GM21619 (cell line): ENCODE measurements around the gene HTR4.

Experiments used
- ATAC-seq: cut with Tn5 transposase; IDR thresholded peaks from one replicate; pipeline ENCODE4 v1.9.1; 2021; ENCODE audit not compliant: unreplicated experiment

The HTR4 gene

DNA sequence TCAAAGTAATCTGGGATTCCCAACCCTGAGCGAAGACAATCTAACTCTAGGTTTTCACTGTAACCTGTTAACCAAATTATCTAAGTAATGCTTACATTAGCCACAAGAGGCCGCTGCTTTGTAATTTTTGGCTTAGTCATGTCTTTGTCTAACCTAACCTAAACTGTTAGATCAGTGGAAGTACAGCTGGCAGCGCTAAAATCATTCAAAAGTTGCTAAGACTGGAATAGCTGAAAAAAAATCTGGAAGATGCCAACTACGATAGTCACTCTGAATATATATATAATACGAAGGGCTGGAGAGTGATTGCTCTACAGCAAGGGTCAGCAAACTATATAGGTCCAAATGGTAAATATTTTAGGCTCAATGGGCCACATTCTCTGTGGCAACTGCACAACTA is 210.3 kb downstream of the HTR4 start:
- ATAC-seq: peak; percentile 94

DNA sequence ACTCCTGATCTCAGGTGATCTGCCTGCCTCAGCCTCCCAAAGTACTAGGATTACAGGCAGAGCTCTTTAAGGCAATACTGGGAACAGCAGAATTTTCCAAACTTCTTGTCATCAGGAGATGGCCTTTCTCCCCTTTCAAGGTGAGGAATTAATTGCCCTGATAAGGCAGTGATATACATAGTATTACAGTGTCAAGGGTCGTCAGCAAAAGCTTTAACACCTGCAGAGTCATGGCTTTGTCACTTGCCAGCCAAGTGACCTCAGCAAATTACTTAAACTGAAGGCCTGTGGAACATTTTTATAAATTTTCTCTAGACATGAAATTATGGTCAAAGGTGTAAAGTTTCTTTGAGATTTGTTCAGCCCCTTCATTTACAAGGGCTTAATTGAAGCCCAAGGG is 211.1 kb downstream of the HTR4 start:
- no peak for ATAC-seq

DNA sequence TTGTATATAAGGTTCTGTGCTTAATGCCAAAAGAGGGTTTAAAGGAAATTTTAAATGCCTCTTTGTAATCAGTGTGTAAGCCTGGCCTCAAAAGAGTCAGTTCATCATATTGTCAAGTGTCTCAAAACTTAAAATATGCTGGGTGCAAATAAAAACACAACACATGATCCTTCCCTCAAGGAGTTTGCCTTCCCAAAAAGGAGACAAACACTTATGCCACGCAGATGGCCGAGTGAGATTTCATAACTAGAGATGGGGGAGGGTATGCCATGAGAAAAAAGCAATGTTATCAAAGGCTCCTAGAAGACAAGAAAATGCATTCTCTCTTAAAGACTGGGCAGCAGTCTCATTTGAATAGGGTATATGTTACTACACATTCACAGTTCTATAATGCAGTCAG is 215.4 kb downstream of the HTR4 start:
- no peak for ATAC-seq

DNA sequence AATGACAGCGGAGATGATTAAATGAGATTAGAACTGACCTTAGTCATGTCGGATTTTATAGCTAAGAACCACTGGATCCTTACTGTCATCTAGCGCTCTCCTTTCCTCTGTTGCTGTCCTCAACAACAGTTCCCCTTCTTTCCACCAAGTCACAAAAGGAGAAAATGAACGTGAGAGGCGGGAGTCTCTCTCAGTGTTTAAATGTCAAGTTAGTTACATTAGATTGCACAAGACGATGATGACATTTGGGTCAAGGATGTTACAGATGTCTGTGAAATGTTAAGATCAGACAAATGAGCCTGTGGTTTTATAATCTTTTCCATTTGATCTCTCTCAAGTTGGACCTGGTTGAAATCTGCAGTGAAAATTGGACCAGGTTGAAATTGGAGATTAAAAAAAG is 217.1 kb downstream of the HTR4 start:
- no peak for ATAC-seq

DNA sequence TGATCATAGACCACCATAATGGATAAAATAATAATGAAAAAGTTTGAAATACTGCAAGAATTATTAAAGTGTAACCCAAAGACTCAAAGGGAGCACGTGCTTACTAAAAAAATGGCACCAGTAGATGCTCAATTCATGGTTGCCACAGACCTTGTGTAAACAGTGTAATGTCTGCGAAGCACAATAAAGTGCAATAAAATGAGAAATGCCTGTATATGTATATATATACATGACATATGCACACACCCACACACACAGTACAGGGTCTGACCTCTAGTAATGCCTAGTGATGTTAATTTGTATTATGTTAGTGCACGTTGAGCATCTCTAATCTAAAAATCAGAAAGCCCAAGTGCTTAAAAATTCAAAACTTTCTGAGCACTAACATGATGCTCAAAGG is 218.3 kb downstream of the HTR4 start:
- no peak for ATAC-seq

DNA sequence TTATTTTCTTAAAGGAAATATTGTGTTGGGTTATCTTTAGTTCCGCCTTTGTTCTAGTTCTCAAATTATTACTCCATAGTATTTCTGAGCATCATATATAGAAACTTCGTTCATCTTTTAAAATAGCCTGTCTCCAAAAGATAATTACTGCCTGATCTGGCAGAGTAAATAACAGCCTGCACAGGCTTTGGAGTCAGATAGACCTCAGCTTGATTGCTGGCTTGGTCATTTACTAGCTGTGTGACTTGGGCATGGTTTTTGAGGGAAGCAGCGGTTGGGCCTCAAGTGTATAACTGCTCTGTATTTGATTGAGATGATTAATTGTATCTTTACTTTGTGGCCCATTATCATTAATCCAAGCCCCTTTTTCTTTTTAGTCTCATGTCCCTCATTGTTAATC is 220.5 kb downstream of the HTR4 start:
- ATAC-seq: no peak
